Endodermal cell (in vitro differentiated cells): Measurements from ENCODE around the gene ORMDL3. TPM values are rescaled to one million over a fixed set of nuclear protein-coding genes. Genes with fewer than 3 reads are reported as not detected.

Experiments
- DNase-seq: peaks from one replicate; pipeline ENCODE4 v3.0.0-alpha.2; 2017
- H3K27ac ChIP-seq: 2 replicates; pipeline ENCODE4 v1.5.1; 2013; ENCODE audit warnings: mild to moderate bottlenecking, low read depth, low read length, moderate library complexity
- H3K27me3 ChIP-seq: 2 replicates; pipeline ENCODE4 v1.6.1; 2013; ENCODE audit warnings: mild to moderate bottlenecking, low read length, moderate library complexity; ENCODE audit not compliant: insufficient read depth, control insufficient read depth, poor library complexity, severe bottlenecking
- H3K36me3 ChIP-seq: 2 replicates; pipeline ENCODE4 v1.7.0; 2013; ENCODE audit warnings: mild to moderate bottlenecking, low read length, moderate library complexity; ENCODE audit not compliant: control insufficient read depth, insufficient read depth
- H3K4me1 ChIP-seq: one replicate; pipeline ENCODE4 v1.7.0; 2013; ENCODE audit warnings: low read length; ENCODE audit not compliant: control insufficient read depth, insufficient read depth
- H3K4me3 ChIP-seq: 2 replicates; pipeline ENCODE4 v1.5.1; 2013; ENCODE audit warnings: mild to moderate bottlenecking, low read length, moderate library complexity
- H3K9ac ChIP-seq: 2 replicates; pipeline ENCODE4 v1.6.1; 2013; ENCODE audit warnings: mild to moderate bottlenecking, low read length, moderate library complexity; ENCODE audit not compliant: poor library complexity, severe bottlenecking; ENCODE audit errors: extremely low read depth
- H3K9me3 ChIP-seq: 2 replicates; pipeline ENCODE4 v1.6.1; 2013; ENCODE audit warnings: mild to moderate bottlenecking, low read length, moderate library complexity; ENCODE audit not compliant: control insufficient read depth
- H3K27ac Mint-ChIP-seq: 2 replicates; pipeline ENCODE4 v1.8.0; 2020; ENCODE audit warnings: mixed read lengths
- H3K27me3 Mint-ChIP-seq: 2 replicates; pipeline ENCODE4 v1.8.0; 2021; ENCODE audit warnings: mild to moderate bottlenecking, mixed read lengths; ENCODE audit not compliant: insufficient read depth
- H3K36me3 Mint-ChIP-seq: 2 replicates; pipeline ENCODE4 v1.8.0; 2020; ENCODE audit warnings: low read depth, mixed read lengths
- H3K4me1 Mint-ChIP-seq: 2 replicates; pipeline ENCODE4 v1.8.0; 2020; ENCODE audit warnings: mixed read lengths
- H3K4me3 Mint-ChIP-seq: 2 replicates; pipeline ENCODE4 v1.8.0; 2020; ENCODE audit warnings: mild to moderate bottlenecking, moderate library complexity, mixed read lengths
- H3K9me3 Mint-ChIP-seq: 2 replicates; pipeline ENCODE4 v1.8.0; 2020; ENCODE audit warnings: mild to moderate bottlenecking, mixed read lengths
- CTCF ChIP-seq: fragments of 200-600 bp; sonication (generic); conservative IDR thresholded peaks from 2 replicates; pipeline ENCODE4 v1.5.0; 2021; ENCODE audit warnings: antibody characterized with exemption, mild to moderate bottlenecking
- WGBS, 2 experiments: methylation state at CpG; one replicate each; pipeline versions ENCODE4 v1.1.5 to v1.1.7; 2013; ENCODE audit warnings: missing lambda C conversion rate in 2 of 2, mixed read lengths in 1 of 2; ENCODE audit not compliant: insufficient coverage in 1 of 2, insufficient read length in 1 of 2; 5-methylcytosine and 5-hydroxymethylcytosine counted together
- total RNA-seq, 2 donors: library from RNA; stranded (reverse); fragmentation: NEBNext Ultra II Directional in 1 of 2; extraction: Animal tissue kit (Norgen Biotek cat#: 25700) in 1 of 2; gene quantifications; 2 replicates in 1 of 2; 3 replicates in 1 of 2; pipeline ENCODE4 v1.2.1, GENCODE V29; 2021

The ORMDL3 gene
- total RNA-seq, 2 donors from 2014 or later, result 77.7 to 83.8 TPM

GRCh38 chr17:39927929-39928857 lies 792 bp upstream of the ORMDL3 start:
- no peaks in the 10 kb centered on the region for H3K27me3 Mint-ChIP-seq
- peak; percentile 19 for TF ChIP-seq CTCF
- peak overlapping the region; percentile 94 for H3K27ac Mint-ChIP-seq
- peak; percentile 92 for DNase-seq
- Histone ChIP-seq H3K9me3 (no peaks in the 10 kb centered on the region), H3K9ac (peak overlapping the region; percentile 69), H3K27me3 (no peaks in the 10 kb centered on the region), H3K4me3 (peak overlapping the region; percentile 82), H3K36me3 (peaks cover 8% of the 10 kb centered on the region), H3K27ac (no peak overlapping the region), H3K4me1 (no peaks in the 10 kb centered on the region)
- peak overlapping the region; percentile 70 for H3K4me3 Mint-ChIP-seq
- peaks cover 26% of the 10 kb centered on the region for H3K4me1 Mint-ChIP-seq
- no peaks in the 10 kb centered on the region for H3K9me3 Mint-ChIP-seq
- H3K36me3 Mint-ChIP-seq, result peaks cover 6% of the 10 kb centered on the region
- WGBS, 2 experiments, result 52 to 63% methylated on average over 17 of the region's 17 CpGs

- peak overlapping the region; percentile 69 for H3K9ac ChIP-seq
- no peaks in the 10 kb centered on the region for H3K9me3 ChIP-seq
- no peaks in the 10 kb centered on the region for H3K4me1 ChIP-seq
- DNase-seq, result peak; percentile 88
- H3K27ac Mint-ChIP-seq, result peak overlapping the region; percentile 88
- no peaks in the 10 kb centered on the region for H3K9me3 Mint-ChIP-seq
- H3K27me3 Mint-ChIP-seq, result no peaks in the 10 kb centered on the region
- peaks cover 19% of the 10 kb centered on the region for H3K36me3 Mint-ChIP-seq
- peak overlapping the region; percentile 82 for H3K4me3 ChIP-seq
- peaks cover 26% of the 10 kb centered on the region for H3K4me1 Mint-ChIP-seq
- TF ChIP-seq CTCF, result no peak
- H3K27me3 ChIP-seq, result no peaks in the 10 kb centered on the region
- 1 to 5% methylated on average over 10 to 15 of the region's 15 CpGs for WGBS, 2 experiments
- H3K4me3 Mint-ChIP-seq, result peak overlapping the region; percentile 70
- H3K27ac ChIP-seq, result peak overlapping the region; percentile 69
- H3K36me3 ChIP-seq, result peaks cover 24% of the 10 kb centered on the region
Observed at GRCh38 chr17:39926588-39927100, 757 bp downstream of the ORMDL3 start.

DNA sequence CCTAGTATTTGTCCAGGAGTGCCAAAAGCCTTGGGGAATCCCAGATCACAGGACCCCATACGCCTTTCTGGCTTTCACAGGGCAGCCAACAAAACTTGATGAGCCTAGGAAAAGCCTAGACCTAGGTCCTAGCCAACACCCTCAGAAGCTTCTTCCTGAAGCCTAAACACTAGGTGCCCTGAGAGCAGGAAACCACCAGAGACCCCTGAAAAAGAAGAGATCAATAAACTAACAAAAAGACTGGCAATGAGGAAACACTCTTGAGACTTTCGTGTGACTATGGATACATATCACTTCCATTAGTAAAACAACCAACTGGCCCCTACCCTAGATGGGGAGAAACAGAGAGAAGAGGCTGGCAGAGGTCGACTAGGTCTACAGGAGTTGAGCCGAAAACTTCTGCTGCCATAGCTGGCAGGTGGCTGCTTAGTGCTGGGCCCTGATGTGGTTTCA lies 1.2 kb downstream of the ORMDL3 start:
- Histone ChIP-seq H3K4me3 (peak overlapping the region; percentile 82), H3K4me1 (no peaks in the 10 kb centered on the region), H3K27ac (no peak overlapping the region), H3K9ac (peak overlapping the region; percentile 69), H3K36me3 (peaks cover 27% of the 10 kb centered on the region), H3K27me3 (no peaks in the 10 kb centered on the region), H3K9me3 (no peaks in the 10 kb centered on the region)
- Mint-ChIP-seq H3K9me3 (no peaks in the 10 kb centered on the region), H3K36me3 (peaks cover 23% of the 10 kb centered on the region), H3K27ac (peak overlapping the region; percentile 88), H3K4me1 (peaks cover 26% of the 10 kb centered on the region), H3K4me3 (peak overlapping the region; percentile 70), H3K27me3 (no peaks in the 10 kb centered on the region)
- no peak for TF ChIP-seq CTCF
- peak; percentile 58 for DNase-seq
- WGBS, 2 experiments, result 83 to 100% methylated on average over 3 to 4 of the region's 4 CpGs
